ENCODE measurements around the gene CLMP.

CLMP gene

DNA sequence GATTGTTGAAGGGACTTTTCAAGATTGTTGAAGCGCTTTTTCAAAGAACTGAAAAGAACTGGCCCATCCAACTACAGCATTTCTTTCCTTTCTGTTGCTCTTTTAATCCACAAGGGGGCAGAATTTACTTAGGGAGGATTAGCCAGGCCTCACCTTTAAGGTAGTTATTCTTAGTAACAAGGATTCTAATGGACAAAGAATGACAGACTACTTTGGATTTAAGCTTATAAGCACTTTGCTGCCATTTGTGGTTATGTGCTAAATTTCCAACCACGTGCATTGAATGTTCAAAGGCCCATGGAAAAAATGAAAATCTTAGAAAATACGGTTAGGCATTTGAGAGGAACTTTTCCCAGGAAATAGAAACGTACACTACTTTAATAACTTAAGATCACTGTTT, 83.6 kb downstream of the CLMP start:
- TF ChIP-seq POLR2AphosphoS5 (IDR thresholded peaks at IDR 0.05; ENCODE audit: low read depth, low read length) (no peak), FOXP2 (optimal IDR thresholded peaks at IDR 0.05; ENCODE audit: borderline replicate concordance, extremely low read depth, extremely low read length, insufficient read depth) (no peak), TAF1 (IDR thresholded peaks at IDR 0.05; ENCODE audit: borderline replicate concordance, insufficient read depth, low read length) (no peak), SIN3A (IDR thresholded peaks at IDR 0.05; ENCODE audit: borderline replicate concordance, insufficient read depth, low read length) (no peak)
- TF ChIP-seq, protein P1, sequence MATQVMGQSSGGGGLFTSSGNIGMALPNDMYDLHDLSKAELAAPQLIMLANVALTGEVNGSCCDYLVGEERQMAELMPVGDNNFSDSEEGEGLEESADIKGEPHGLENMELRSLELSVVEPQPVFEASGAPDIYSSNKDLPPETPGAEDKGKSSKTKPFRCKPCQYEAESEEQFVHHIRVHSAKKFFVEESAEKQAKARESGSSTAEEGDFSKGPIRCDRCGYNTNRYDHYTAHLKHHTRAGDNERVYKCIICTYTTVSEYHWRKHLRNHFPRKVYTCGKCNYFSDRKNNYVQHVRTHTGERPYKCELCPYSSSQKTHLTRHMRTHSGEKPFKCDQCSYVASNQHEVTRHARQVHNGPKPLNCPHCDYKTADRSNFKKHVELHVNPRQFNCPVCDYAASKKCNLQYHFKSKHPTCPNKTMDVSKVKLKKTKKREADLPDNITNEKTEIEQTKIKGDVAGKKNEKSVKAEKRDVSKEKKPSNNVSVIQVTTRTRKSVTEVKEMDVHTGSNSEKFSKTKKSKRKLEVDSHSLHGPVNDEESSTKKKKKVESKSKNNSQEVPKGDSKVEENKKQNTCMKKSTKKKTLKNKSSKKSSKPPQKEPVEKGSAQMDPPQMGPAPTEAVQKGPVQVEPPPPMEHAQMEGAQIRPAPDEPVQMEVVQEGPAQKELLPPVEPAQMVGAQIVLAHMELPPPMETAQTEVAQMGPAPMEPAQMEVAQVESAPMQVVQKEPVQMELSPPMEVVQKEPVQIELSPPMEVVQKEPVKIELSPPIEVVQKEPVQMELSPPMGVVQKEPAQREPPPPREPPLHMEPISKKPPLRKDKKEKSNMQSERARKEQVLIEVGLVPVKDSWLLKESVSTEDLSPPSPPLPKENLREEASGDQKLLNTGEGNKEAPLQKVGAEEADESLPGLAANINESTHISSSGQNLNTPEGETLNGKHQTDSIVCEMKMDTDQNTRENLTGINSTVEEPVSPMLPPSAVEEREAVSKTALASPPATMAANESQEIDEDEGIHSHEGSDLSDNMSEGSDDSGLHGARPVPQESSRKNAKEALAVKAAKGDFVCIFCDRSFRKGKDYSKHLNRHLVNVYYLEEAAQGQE (IDR thresholded peaks at IDR 0.05; ENCODE audit: insufficient read depth in 1 of 2, low read depth in 2 of 2, low read length in 2 of 2) = no peak

DNA sequence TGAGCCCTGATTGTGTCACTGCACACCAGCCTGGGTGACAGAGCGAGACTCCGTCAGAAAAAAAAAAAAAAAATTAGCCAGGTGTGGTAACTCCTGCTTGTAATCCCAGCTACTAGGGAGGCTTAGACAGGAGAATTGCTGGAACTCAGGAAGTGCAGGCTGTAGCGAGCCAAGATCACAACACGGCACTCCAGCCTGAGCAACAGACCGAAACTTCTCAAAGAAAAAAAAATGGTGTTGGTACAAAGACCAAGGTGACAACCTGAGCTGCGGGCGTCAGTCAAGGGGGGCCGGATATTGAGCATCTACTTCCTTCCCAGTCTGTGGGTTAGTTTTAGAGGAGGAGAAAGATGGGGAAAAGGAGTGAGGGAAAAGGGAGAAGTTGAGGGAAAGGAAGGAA, 84.7 kb downstream of the CLMP start:
- no peak for TF ChIP-seq POLR2AphosphoS5 (IDR thresholded peaks at IDR 0.05; ENCODE audit: low read depth, low read length)
- TF ChIP-seq TAF1 (IDR thresholded peaks at IDR 0.05; ENCODE audit: borderline replicate concordance, insufficient read depth, low read length) = no peak

DNA sequence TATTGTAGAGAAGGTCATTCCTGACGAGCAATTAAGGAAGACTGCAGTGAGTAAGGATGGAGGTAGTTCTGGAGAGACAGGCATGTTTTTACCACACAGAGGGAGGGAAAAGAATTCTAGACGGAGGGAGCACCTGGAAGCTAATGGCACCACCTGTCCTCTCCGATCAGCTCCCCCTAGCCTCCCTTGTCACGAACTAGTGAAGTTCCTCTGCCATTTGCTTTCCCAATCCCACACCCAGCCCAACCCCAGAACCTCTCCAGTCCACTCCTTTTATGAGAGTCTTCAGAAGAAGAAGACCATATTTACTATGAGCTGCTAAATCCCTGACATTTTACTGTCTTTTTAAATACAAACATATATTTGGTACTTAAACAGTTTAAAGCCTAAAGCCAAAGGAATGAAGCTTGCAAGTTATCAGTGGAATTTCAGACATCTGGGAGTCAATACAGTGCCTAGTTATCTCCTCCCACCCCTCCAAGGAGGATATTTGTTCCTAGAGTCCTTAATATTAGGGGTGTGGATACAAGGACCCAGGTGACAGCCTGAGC, 87.0 kb downstream of the CLMP start:
- TF ChIP-seq FOXP2 (optimal IDR thresholded peaks at IDR 0.05; ENCODE audit: borderline replicate concordance, extremely low read depth, extremely low read length, insufficient read depth) (no peak), SIN3A (IDR thresholded peaks at IDR 0.05; ENCODE audit: borderline replicate concordance, insufficient read depth, low read length) (no peak), TAF1 (IDR thresholded peaks at IDR 0.05; ENCODE audit: borderline replicate concordance, insufficient read depth, low read length) (no peak), POLR2AphosphoS5 (IDR thresholded peaks at IDR 0.05; ENCODE audit: low read depth, low read length) (no peak)
- TF ChIP-seq, protein P1 (IDR thresholded peaks at IDR 0.05; ENCODE audit: insufficient read depth in 1 of 2, low read depth in 2 of 2, low read length in 2 of 2) = no peak

DNA sequence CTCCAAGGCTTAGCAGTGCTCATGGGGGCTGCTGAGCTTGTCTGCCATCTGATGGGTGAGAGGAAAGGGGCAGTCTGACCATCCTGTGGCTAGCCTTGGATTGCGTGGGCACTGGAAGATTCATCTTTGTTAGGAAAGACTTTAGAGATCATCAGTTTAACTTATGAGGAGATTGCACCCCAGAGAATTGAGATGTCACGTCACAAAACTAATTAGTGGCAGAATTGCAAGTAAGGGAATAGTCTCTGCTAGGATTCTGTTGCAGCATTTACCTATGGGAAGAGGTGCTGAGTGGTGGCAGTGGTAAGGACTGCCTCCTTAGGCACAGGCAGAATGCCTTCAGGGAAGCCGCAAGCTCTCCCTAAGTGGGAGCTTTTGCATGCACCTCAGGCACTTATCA, 90.4 kb downstream of the CLMP start:
- TF ChIP-seq FOXP2 (optimal IDR thresholded peaks at IDR 0.05; ENCODE audit: borderline replicate concordance, extremely low read depth, extremely low read length, insufficient read depth) = no peak
- no peak for TF ChIP-seq SIN3A (IDR thresholded peaks at IDR 0.05; ENCODE audit: borderline replicate concordance, insufficient read depth, low read length)
- no peak for TF ChIP-seq POLR2AphosphoS5 (IDR thresholded peaks at IDR 0.05; ENCODE audit: low read depth, low read length)
- TF ChIP-seq TAF1 (IDR thresholded peaks at IDR 0.05; ENCODE audit: borderline replicate concordance, insufficient read depth, low read length) = no peak
- TF ChIP-seq, protein P1 (IDR thresholded peaks at IDR 0.05; ENCODE audit: insufficient read depth in 1 of 2, low read depth in 2 of 2, low read length in 2 of 2) = no peak

DNA sequence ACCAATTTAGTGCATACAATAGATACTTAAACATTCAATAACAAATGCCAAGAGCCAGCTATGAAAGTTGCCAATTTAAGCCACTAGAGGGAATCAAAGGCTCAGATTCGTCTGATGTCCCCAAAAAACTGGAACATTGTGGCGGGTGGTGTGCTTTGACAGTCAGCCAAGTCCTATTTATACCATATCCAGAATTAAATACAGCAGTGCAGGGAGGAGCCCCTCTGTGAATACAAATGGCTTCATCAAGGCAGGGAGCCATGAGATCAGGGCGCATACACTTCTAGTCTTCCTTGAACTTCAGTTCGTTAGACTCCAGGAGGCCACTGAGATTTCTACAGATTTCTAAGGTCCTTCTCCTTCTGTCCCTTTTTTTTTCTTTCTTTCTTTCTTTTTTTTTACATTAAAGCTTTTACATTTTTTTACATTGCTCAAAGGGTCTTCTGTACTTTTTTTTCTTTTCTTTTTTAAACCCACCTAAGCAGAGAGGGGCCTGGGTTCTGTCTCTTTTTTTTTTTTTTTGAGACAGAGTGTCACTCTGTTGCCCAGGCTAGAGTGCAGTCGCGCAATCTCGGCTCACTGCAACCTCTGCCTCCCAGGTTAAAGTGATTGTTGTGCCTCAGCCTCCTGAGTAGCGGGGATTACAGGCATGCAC, 91.6 kb downstream of the CLMP start:
- TF ChIP-seq TAF1 (IDR thresholded peaks at IDR 0.05; ENCODE audit: borderline replicate concordance, insufficient read depth, low read length) (no peak), SIN3A (IDR thresholded peaks at IDR 0.05; ENCODE audit: borderline replicate concordance, insufficient read depth, low read length) (no peak), POLR2AphosphoS5 (IDR thresholded peaks at IDR 0.05; ENCODE audit: low read depth, low read length) (no peak), FOXP2 (optimal IDR thresholded peaks at IDR 0.05; ENCODE audit: borderline replicate concordance, extremely low read depth, extremely low read length, insufficient read depth) (no peak)
- TF ChIP-seq, protein P1 (IDR thresholded peaks at IDR 0.05; ENCODE audit: insufficient read depth in 1 of 2, low read depth in 2 of 2, low read length in 2 of 2) = no peak

Measured in PFSK-1 (cell line).